DLD1 (cell line): ENCODE data around the gene MT3.
"Not testable (repeated sequence)": the region's sequence is repeated elsewhere in the genome, so short reads cannot be mapped to it uniquely, and the experiment has no call there.

ENCODE experiments used
- in situ Hi-C: cut with HindIII; loops from 2 replicates; pipeline ENCODE4 v1.10.0; 2017; ENCODE audit warnings: low sequenced_read_pairs

MT3 gene

GRCh38 chr16:56577300-56577625, 12.1 kb upstream of the MT3 start:
- in situ Hi-C loops: no loop called here

GRCh38 chr16:56580391-56581048, 8.8 kb upstream of the MT3 start:
- in situ Hi-C loops: no loop called here

- in situ Hi-C loops: not testable (repeated sequence)
Observed at GRCh38 chr16:56582911-56583310, 6.4 kb upstream of the MT3 start.

GRCh38 chr16:56583351-56584168, 5.8 kb upstream of the MT3 start:
- in situ Hi-C loops: no loop called here

GRCh38 chr16:56584276-56584675, 5.1 kb upstream of the MT3 start:
- in situ Hi-C loops: no loop called here

- in situ Hi-C loops: no loop called here
Observed at GRCh38 chr16:56588781-56589140, 567 bp upstream of the MT3 start.

GRCh38 chr16:56591377-56592060, 2.2 kb downstream of the MT3 start:
- in situ Hi-C loops: no loop called here

- in situ Hi-C loops: no loop called here
Observed at GRCh38 chr16:56593573-56594291, 4.4 kb downstream of the MT3 start.

- in situ Hi-C loops: no loop called here
Observed at GRCh38 chr16:56594292-56594619, 4.9 kb downstream of the MT3 start.

- in situ Hi-C loops: no loop called here
Observed at GRCh38 chr16:56600398-56600999, 11.2 kb downstream of the MT3 start.

GRCh38 chr16:56601325-56601724, 12.0 kb downstream of the MT3 start:
- in situ Hi-C loops: no loop called here

GRCh38 chr16:56603589-56603988, 14.3 kb downstream of the MT3 start:
- in situ Hi-C loops: no loop called here

- in situ Hi-C loops: no loop called here
Observed at GRCh38 chr16:56604966-56605365, 15.6 kb downstream of the MT3 start.

GRCh38 chr16:56605475-56605874, 16.1 kb downstream of the MT3 start:
- in situ Hi-C loops: no loop called here

- in situ Hi-C loops: no loop called here
Observed at GRCh38 chr16:56606071-56606475, 16.7 kb downstream of the MT3 start.

- in situ Hi-C loops: no loop called here
Observed at GRCh38 chr16:56606476-56607108, 17.3 kb downstream of the MT3 start.

- in situ Hi-C loops: no loop called here
Observed at GRCh38 chr16:56607109-56607618, 17.8 kb downstream of the MT3 start.

- in situ Hi-C loops: no loop called here
Observed at GRCh38 chr16:56607675-56608042, 18.3 kb downstream of the MT3 start.

GRCh38 chr16:56608043-56608875, 18.9 kb downstream of the MT3 start, which contains the start of gene MT2A:
Gene MT2A, plus strand, starts transcription at chr16:56608584. Its CDS starts 72 bp downstream, at chr16:56608656.
- in situ Hi-C loops: no loop called here
